Stimulated activated CD8-positive, alpha-beta memory T cell treated with anti-CD3 and anti-CD28 coated beads, Interleukin-7, amount 100 ng/mL, for 48 hours (primary cell): ENCODE data around the gene SLC26A5.
"Not testable (repeated sequence)": the region's sequence is repeated elsewhere in the genome, so short reads cannot be mapped to it uniquely, and the experiment has no call there.

ENCODE experiments used
- DNase-seq, 2 donors: peaks; one replicate each; pipeline ENCODE4 v3.0.0-alpha.2; 2020; ENCODE audit warnings: low read depth in 1 of 2; ENCODE audit errors: extremely low read depth in 1 of 2

SLC26A5 gene

GRCh38 chr7:103405789-103406613 lies 40.0 kb downstream of the SLC26A5 start:
- not testable (repeated sequence) for DNase-seq

- not testable (repeated sequence) for DNase-seq
Measured at GRCh38 chr7:103399687-103400086, 46.3 kb downstream of the SLC26A5 start.

DNA sequence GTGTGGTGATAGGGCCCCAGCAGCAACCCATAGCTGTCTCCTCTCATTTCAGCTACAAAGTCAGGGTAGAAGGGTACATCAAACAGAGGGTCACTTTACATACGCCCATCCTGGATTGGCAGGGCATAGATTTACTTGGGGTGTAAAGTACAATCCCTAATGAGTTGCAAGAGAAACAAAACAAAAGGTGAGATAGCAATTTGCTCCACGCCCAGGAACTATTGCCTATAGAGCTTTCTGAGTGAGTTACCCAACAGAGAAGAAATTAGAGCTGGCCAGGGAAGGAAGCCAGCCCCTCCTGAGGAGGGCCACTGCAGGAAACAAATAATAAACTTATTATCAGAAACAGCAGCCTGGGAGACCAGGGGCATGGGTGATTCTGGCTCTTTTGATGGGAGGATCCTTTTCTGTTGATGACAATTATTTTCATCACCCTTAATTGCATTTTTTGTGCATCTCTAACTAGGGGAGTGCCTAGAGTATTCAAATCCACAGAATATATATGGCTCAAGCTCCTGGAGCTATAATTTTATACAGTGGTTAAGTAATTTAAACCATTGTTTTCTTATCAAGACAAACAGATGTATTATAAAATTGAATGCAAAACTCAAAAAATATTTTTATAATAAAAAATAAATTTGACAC lies 47.4 kb downstream of the SLC26A5 start:
- DNase-seq, result no peak

DNA sequence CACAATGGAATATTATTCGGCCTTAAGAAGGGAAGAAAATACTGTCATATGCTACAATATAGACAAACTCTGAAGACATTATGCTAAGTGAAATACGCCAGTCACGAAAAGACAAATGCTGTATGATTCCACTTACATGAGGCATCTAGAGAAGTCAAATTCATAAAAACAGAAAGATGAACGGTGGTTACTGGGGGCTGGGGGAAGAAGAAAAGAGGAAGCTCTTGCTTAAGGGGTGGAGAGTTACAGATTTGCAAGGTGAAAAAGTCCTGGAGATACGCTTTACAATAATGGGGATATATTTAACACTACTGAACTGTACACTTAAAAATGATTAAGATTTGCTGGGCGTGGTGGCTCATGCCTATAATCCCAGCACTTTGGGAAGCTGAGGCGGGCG lies 49.5 kb downstream of the SLC26A5 start:
- DNase-seq, result no peak

- no peak for DNase-seq
Measured at GRCh38 chr7:103395071-103395470, 50.9 kb downstream of the SLC26A5 start.

DNA sequence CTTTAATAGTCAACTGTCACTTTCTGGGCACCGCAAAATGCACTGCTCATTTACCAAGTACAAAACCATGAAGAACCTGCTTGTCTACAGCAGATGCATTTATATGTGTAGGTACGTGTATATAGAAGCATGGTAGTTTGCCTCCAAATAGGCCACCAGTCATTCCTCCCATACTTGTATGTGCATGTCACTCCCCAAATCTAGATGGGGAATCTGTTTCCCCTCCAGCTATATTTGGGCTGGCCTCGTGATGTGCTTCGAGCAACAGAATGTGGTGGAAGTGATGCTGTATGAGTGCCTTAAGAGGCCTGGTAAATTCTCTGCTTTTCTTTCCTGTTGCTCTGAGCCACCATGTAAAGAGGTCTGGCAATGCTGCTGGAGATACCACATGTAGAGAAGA lies 51.4 kb downstream of the SLC26A5 start:
- DNase-seq, result no peak

DNA sequence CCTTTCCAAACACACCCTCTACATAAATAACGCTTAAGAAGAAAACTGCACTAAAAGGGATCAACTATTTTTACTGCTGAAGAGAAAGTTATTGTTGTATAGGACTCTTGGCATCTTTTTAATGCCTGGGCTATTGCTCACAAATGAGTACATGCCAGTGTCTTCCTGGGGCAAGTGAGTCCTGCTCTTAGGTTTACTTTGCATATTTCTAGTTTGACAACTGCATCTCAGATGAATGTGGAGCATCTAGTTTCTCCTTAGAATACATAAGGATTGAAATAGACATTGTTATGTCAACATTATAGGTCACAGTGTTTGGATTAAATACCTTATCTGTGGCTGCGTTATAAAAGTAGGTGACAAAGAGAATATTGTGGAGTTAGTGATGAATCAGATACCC lies 54.0 kb downstream of the SLC26A5 start:
- DNase-seq, result no peak

DNA sequence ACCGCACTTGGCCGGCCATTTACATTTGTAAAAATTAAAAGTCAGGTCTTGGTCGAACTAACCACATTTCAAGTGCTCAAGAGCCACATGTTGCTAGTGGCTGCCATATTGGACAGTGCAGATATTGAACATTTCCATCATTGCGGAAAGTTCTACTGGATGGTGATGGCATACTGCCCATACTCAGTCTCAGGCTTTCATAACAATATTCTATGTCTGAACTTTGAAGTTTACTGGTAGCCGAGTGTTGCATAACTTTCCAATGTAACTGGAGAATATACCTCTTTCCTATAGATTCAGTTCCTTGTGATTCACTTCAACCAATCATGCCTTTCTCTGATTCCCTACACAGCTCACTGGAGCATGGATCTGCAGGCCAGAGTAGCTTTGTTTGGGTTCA lies 54.9 kb downstream of the SLC26A5 start:
- no peak for DNase-seq

GRCh38 chr7:103389263-103389662 lies 56.7 kb downstream of the SLC26A5 start:
- no peak for DNase-seq

- DNase-seq, result no peak
Measured at GRCh38 chr7:103388469-103389140, 57.4 kb downstream of the SLC26A5 start.

DNA sequence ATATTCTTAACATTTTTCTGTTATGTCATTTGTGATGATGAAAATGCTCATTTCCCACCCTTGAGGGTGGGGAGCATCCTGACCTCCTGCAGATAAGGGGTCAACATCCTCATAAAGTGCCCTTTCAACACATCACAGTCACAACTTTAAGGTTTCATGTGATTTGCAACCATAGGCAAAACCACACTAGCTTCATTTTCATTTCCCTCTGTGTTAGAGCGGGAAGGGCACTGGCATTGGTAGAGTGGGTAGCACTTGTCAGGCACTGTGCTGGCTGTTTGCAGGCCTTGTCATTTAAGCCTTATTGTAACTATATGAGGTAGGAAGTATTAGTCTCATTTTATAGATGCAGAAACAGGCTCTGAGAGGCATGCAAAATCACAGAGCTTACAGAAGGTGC lies 58.8 kb downstream of the SLC26A5 start:
- DNase-seq, result no peak

DNA sequence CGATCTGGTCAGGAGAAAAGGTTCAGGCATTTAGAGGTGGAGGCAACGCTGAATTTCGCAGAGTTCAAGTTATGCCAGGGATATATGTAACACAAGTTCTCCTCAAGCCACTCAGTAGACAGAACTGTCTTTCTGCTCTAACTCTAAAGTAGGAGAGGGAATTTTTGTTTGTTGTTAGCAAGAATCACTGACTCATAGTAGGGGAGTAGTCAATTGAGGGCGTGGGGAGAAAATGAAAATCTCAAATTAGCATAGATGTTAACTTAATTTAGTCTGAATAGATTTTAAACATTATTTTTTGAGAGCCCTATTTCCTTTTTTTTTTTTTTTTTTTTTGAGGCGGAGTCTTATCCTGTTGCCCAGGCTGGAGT lies 64.0 kb downstream of the SLC26A5 start:
- no peak for DNase-seq

DNA sequence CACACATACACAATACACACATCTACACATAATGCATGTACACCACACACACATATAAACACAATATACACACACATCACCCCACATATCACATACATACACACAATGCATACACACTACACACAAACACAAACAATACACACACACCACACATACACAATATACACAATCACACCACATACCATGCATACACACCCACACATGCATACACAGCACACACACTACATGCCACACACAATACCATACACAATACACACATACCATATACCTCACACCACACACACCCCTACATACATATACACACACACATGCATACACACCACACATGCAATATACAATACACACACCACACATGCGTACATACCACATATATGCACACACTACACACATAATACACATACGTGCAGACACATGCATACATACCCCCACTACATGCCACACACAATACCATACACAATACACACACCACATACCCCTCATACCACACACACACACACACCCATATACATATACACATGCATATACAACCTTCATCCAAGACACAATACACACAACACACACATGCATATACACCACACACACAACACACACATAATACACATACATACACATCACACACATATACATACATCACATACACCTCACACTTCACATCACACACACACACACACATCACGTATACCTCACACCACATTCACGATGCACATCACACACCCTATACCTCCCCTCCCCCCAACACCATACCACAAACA lies 64.6 kb downstream of the SLC26A5 start:
- no peak for DNase-seq

DNA sequence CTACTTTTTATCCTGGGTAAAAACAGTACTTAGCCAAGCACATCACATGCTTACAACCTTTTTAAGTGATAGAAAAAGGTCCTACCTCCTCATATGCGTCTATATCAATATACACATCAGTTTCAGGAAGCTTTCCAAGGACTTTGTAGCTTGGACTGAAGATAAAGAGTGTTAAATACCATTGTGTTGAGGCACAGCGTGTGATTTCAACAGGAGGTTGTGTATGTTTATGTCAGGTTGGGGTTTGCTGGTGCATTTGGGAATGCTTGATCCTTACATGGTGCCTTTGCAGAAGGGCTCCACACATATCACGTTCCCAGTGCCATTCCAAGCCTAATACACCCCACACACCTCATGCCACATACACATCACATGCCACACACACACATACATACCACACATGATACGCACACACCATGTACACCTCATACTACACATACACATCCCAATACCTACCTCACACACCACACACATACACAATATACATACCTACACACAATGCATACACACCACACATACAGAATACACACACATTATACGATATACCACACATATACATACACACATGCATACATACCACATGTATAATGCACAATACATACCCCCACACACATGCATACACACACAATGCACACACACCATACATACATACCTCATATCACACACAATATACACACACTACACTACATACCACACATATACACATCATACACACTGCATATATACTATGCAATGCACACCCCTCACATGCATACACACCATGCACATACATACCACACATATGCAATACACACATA lies 65.4 kb downstream of the SLC26A5 start:
- DNase-seq, result no peak

- DNase-seq, result no peak
Measured at GRCh38 chr7:103379270-103379975, 66.6 kb downstream of the SLC26A5 start.

GRCh38 chr7:103373866-103374643 lies 72.0 kb downstream of the SLC26A5 start:
- DNase-seq, result no peak

- no peak for DNase-seq
Measured at GRCh38 chr7:103369432-103369831, 76.6 kb downstream of the SLC26A5 start.

DNA sequence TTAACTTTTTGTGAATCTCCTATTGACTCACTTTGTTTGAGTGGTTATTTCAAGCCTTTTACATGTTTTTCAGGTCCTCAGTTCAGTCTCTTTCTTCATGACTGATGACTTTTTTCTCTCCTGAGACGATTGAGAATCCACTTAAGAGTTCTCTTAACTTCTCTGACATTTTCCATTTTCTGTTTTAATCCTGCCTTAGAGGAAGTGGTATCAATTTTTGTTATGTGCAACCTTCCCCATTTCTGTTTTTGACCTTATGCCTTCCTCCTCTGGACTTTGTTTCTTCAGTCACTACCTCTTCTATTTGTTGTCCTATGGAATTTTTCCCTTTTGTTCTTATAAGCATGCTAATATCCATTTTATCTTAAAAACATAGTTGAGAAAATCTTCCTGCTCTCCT lies 96.2 kb downstream of the SLC26A5 start:
- no peak for DNase-seq

DNA sequence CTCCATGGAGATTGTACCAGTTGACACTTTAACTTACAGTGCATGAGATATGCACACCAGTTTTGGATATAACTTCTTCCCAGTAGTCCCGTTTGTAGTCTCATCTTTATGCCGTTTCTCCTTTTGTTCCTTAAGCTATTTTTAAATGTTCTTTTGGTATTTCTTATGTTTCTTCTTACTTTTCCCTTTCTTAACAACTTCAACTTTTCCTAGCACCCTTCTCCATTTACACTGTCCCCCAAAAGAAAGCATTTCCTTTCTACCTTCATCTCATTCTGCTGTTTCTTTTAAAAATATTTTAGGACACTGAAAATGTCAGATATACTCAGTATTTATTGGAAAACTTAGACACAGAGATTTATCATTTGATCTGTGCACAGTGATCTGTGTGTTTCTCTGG lies 97.0 kb downstream of the SLC26A5 start:
- no peak for DNase-seq
